ENCODE measurements around the gene TRAT1. TPM values are rescaled to one million over a fixed set of nuclear protein-coding genes. Genes with fewer than 3 reads are reported as not detected.

Gene TRAT1
- total and polyA plus RNA-seq, 2 of the 13 experiments (the other 11 are each of a cell fraction or from before 2014, with no cell fraction given): not detected

- TF ChIP-seq, protein P1, sequence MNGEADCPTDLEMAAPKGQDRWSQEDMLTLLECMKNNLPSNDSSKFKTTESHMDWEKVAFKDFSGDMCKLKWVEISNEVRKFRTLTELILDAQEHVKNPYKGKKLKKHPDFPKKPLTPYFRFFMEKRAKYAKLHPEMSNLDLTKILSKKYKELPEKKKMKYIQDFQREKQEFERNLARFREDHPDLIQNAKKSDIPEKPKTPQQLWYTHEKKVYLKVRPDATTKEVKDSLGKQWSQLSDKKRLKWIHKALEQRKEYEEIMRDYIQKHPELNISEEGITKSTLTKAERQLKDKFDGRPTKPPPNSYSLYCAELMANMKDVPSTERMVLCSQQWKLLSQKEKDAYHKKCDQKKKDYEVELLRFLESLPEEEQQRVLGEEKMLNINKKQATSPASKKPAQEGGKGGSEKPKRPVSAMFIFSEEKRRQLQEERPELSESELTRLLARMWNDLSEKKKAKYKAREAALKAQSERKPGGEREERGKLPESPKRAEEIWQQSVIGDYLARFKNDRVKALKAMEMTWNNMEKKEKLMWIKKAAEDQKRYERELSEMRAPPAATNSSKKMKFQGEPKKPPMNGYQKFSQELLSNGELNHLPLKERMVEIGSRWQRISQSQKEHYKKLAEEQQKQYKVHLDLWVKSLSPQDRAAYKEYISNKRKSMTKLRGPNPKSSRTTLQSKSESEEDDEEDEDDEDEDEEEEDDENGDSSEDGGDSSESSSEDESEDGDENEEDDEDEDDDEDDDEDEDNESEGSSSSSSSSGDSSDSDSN (CRISPR knock-in tag; IDR thresholded peaks at IDR 0.05): no peak
- TF ChIP-seq ZSCAN21 (CRISPR knock-in tag; IDR thresholded peaks at IDR 0.05; ENCODE audit: borderline replicate concordance): no peak
- no peak for TF ChIP-seq ZNF782 (CRISPR knock-in tag; IDR thresholded peaks at IDR 0.05; ENCODE audit: borderline replicate concordance)
Measured at GRCh38 chr3:108845709-108846293, 23.2 kb downstream of the TRAT1 start (continued).

- POLR2A ChIA-PET: no interaction called here
- no TSS peak for BruUV-seq (replicated peaks)
- in situ Hi-C loops (cut with HindIII; ENCODE audit: extremely low pct_ligation_motif_present, low pct_unique_long_range_greater_than_20kb): no loop called here
Measured at GRCh38 chr3:108847187-108847586, 24.6 kb downstream of the TRAT1 start.

More at GRCh38 chr3:108847187-108847586, 24.6 kb downstream of the TRAT1 start:
- DNase-seq (ENCODE audit: low spot score) (no peak), FAIRE-seq (no peak), ATAC-seq (no peak)
- no peak overlapping the region for H3K4me3 ChIP-seq (replicated peaks in 1 of 3; ENCODE audit: insufficient read depth in 1 of 3, low read depth in 2 of 3, low read length in 3 of 3)
- H3K36me3 ChIP-seq (replicated peaks in 1 of 2; ENCODE audit: control insufficient read depth in 1 of 2, insufficient read depth in 2 of 2, low read length in 2 of 2): no peaks in the 10 kb centered on the region
- WGBS (ENCODE audit: low lambda C conversion rate): 21% methylated on average over 2 of the region's 2 CpGs
- no peaks in the 10 kb centered on the region for H3K4me1 ChIP-seq (ENCODE audit: insufficient read depth, low read length)
- TF ChIP-seq MED13 (CRISPR knock-in tag; IDR thresholded peaks at IDR 0.05) (no peak), PHF5A (CRISPR knock-in tag; IDR thresholded peaks at IDR 0.05; ENCODE audit: low read depth, unreplicated experiment) (no peak), ZSCAN22 (CRISPR knock-in tag; IDR thresholded peaks at IDR 0.05) (no peak), FOXA3 (CRISPR knock-in tag; IDR thresholded peaks at IDR 0.05) (no peak), HOXA7 (CRISPR knock-in tag; IDR thresholded peaks at IDR 0.05) (no peak), RXRA (CRISPR knock-in tag; IDR thresholded peaks at IDR 0.05) (no peak), SALL2 (CRISPR knock-in tag; IDR thresholded peaks at IDR 0.05) (no peak), ZNF605 (CRISPR knock-in tag; IDR thresholded peaks at IDR 0.05) (no peak), ZNF20 (CRISPR knock-in tag; IDR thresholded peaks at IDR 0.05) (no peak), SYNCRIP (IDR thresholded peaks at IDR 0.05; ENCODE audit: insufficient read depth, low read depth, low read length) (no peak), REXO4 (CRISPR knock-in tag; IDR thresholded peaks at IDR 0.05; ENCODE audit: borderline replicate concordance) (no peak), ZNF138 (CRISPR knock-in tag; IDR thresholded peaks at IDR 0.05; ENCODE audit: low read depth) (no peak), HNRNPLL (IDR thresholded peaks at IDR 0.05; ENCODE audit: low read depth, low read length, poor library complexity, severe bottlenecking) (no peak), TBL1XR1 (IDR thresholded peaks at IDR 0.05; ENCODE audit: borderline replicate concordance, low read length, partially characterized antibody) (no peak)
- TF ChIP-seq, protein P2, sequence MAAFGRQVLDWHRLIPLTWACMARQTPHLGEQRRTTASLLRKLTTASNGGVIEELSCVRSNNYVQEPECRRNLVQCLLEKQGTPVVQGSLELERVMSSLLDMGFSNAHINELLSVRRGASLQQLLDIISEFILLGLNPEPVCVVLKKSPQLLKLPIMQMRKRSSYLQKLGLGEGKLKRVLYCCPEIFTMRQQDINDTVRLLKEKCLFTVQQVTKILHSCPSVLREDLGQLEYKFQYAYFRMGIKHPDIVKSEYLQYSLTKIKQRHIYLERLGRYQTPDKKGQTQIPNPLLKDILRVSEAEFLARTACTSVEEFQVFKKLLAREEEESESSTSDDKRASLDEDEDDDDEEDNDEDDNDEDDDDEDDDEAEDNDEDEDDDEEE (CRISPR knock-in tag; IDR thresholded peaks at IDR 0.05): no peak
- TF ChIP-seq, protein P3, sequence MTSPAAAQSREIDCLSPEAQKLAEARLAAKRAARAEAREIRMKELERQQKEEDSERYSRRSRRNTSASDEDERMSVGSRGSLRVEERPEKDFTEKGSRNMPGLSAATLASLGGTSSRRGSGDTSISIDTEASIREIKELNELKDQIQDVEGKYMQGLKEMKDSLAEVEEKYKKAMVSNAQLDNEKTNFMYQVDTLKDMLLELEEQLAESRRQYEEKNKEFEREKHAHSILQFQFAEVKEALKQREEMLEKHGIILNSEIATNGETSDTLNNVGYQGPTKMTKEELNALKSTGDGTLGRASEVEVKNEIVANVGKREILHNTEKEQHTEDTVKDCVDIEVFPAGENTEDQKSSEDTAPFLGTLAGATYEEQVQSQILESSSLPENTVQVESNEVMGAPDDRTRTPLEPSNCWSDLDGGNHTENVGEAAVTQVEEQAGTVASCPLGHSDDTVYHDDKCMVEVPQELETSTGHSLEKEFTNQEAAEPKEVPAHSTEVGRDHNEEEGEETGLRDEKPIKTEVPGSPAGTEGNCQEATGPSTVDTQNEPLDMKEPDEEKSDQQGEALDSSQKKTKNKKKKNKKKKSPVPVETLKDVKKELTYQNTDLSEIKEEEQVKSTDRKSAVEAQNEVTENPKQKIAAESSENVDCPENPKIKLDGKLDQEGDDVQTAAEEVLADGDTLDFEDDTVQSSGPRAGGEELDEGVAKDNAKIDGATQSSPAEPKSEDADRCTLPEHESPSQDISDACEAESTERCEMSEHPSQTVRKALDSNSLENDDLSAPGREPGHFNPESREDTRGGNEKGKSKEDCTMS (CRISPR knock-in tag; conservative IDR thresholded peaks at IDR 0.05): no peak
- H2AFZ ChIP-seq (ENCODE audit: low read length): no peak overlapping the region
- CTCF ChIA-PET (ENCODE audit: low intra/inter-chr PET ratio, low total read pairs): no interaction called here
- H3K79me2 ChIP-seq (ENCODE audit: insufficient read depth, low read length): no peaks in the 10 kb centered on the region
- H3K27me3 ChIP-seq (ENCODE audit: control insufficient read depth in 1 of 2, insufficient read depth in 2 of 2, low read length in 2 of 2): no peaks in the 10 kb centered on the region
- H3K9me3 ChIP-seq (ENCODE audit: low read length): no peaks in the 10 kb centered on the region
- H3K4me2 ChIP-seq (ENCODE audit: low read depth, low read length): no peak overlapping the region
- H3K9ac ChIP-seq (ENCODE audit: insufficient read depth, low read depth, low read length): no peak overlapping the region
- H4K20me1 ChIP-seq (ENCODE audit: insufficient read depth, low read length): no peaks in the 10 kb centered on the region
- intact Hi-C loops (cut with micrococcal nuclease; ENCODE audit: unreplicated experiment): no loop called here
- H3K27ac ChIP-seq (ENCODE audit: extremely low read length, insufficient read depth, low read length): no peak overlapping the region
